Type B pancreatic cell (in vitro differentiated cells): ENCODE data around the gene BAG5. TPM values are rescaled to one million over a fixed set of nuclear protein-coding genes. Genes with fewer than 3 reads are reported as not detected.
A peak's percentile ranks its signal among the peaks of the same experiment; 100 is the strongest.

Experiments
- DNase-seq: peaks from one replicate; pipeline ENCODE4 v3.0.0; 2021; ENCODE audit warnings: mixed read lengths; ENCODE audit not compliant: unreplicated experiment; ENCODE audit errors: extremely low spot score
- H3K27ac Mint-ChIP-seq: 2 replicates; pipeline ENCODE4 v1.8.0; 2021; ENCODE audit warnings: mild to moderate bottlenecking, mixed read lengths
- H3K27me3 Mint-ChIP-seq: 2 replicates; pipeline ENCODE4 v1.8.0; 2021; ENCODE audit warnings: mixed read lengths
- H3K36me3 Mint-ChIP-seq: 2 replicates; pipeline ENCODE4 v1.8.0; 2021; ENCODE audit warnings: mixed read lengths
- H3K4me1 Mint-ChIP-seq: one replicate; pipeline ENCODE4 v1.8.0; 2021; ENCODE audit warnings: mixed read lengths; ENCODE audit not compliant: unreplicated experiment
- H3K4me3 Mint-ChIP-seq: 2 replicates; pipeline ENCODE4 v1.8.0; 2021; ENCODE audit warnings: mild to moderate bottlenecking, mixed read lengths
- H3K9me3 Mint-ChIP-seq: 2 replicates; pipeline ENCODE4 v1.8.0; 2021; ENCODE audit warnings: mixed read lengths
- total RNA-seq: library from RNA; stranded (reverse); gene quantifications from 2 replicates; pipeline ENCODE4 v1.2.1, GENCODE V29; 2021; ENCODE audit warnings: low replicate concordance
- TF ChIP-seq, protein P1 (sequence below): fragments of 200-600 bp; sonication (generic); conservative IDR thresholded peaks from 2 replicates; pipeline ENCODE4 v1.5.0; 2021; ENCODE audit warnings: antibody characterized with exemption, mild to moderate bottlenecking

BAG5 gene
- total RNA-seq, 1 donor from 2014 or later, result 23.3 TPM

DNA sequence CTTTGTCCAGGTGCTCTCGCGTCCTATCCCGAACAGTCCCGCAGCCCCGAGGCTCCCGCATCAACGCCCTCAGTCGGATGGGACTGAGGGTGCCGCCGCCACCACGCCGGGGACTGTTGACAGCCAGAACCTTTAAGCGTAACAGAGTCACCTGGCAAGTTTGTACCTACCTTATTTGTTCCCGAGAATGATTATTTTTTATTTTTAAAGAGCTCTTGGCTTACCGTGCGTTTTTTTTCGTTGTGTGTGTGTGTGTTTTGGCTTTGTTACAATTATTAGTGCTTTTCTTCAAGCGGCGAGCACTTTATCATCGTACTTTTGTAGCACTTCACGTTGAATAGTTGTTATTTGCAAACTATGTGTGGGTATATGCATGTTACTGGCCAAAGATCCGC lies 766 bp upstream of the BAG5 start:
- DNase-seq, result no peak
- Mint-ChIP-seq H3K4me3 (peak overlapping the region; percentile 95), H3K4me1 (peaks cover 29% of the 10 kb centered on the region), H3K27me3 (no peaks in the 10 kb centered on the region), H3K27ac (peak overlapping the region; percentile 90), H3K36me3 (peaks cover 4% of the 10 kb centered on the region), H3K9me3 (no peaks in the 10 kb centered on the region)
- TF ChIP-seq, protein P1, sequence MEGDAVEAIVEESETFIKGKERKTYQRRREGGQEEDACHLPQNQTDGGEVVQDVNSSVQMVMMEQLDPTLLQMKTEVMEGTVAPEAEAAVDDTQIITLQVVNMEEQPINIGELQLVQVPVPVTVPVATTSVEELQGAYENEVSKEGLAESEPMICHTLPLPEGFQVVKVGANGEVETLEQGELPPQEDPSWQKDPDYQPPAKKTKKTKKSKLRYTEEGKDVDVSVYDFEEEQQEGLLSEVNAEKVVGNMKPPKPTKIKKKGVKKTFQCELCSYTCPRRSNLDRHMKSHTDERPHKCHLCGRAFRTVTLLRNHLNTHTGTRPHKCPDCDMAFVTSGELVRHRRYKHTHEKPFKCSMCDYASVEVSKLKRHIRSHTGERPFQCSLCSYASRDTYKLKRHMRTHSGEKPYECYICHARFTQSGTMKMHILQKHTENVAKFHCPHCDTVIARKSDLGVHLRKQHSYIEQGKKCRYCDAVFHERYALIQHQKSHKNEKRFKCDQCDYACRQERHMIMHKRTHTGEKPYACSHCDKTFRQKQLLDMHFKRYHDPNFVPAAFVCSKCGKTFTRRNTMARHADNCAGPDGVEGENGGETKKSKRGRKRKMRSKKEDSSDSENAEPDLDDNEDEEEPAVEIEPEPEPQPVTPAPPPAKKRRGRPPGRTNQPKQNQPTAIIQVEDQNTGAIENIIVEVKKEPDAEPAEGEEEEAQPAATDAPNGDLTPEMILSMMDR, result no peak

DNA sequence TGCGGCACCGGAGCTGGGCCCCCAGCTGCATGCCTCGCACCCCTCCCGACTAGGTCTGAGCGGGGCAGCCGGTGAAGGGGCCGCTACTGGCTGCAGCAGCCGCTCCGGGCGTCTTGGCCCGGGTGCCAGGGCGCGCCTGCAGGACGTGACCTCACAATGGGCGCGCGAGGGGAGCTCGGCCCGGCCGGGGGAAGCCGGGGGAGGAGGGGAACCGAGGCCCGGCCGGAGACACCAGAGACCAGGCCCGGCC lies 353 bp downstream of the BAG5 start:
- Mint-ChIP-seq H3K9me3 (no peaks in the 10 kb centered on the region), H3K36me3 (peaks cover 4% of the 10 kb centered on the region), H3K27ac (peak overlapping the region; percentile 97), H3K4me1 (peaks cover 29% of the 10 kb centered on the region), H3K27me3 (no peaks in the 10 kb centered on the region), H3K4me3 (peak overlapping the region; percentile 98)
- DNase-seq, result no peak
- TF ChIP-seq, protein P1, result no peak

DNA sequence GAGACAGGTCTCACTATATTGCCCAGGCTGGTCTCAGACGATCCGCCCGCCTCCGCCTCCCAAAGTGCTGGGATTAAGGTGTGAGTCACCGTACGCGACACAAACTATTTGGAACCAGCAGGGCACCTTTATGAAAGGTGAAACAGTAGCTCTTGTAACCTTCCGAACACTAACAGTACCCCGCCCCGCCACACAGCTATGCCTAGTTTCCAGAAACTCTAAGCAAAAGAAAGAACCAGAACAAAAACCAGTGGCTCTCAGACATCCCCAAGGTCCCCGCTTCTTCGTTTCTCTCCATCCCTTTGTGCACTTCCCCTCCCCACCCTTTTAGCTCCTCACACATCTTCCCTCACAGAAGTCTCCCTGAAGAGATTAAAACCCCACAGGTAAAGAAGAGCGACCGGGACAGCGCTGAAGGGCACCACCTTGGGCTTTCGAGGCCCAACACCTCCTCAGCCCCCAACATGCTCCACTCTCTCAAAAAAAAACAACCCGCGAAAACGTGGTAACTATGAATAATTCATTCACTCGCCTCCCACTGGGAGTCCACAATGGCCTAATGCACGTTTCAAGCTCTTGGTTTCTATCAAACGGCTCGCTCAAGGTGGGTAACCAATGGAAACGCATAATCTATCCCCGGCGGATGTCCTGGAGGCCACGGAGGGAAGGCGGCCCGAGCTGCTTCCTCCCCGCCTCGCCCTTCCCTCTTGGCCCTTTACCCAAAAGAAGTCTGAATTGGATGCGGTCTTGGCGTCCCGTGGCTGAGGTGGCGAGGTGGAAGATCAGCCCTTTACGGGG lies 877 bp downstream of the BAG5 start:
- no peaks in the 10 kb centered on the region for H3K27me3 Mint-ChIP-seq
- TF ChIP-seq, protein P1, result peak; percentile 19
- no peaks in the 10 kb centered on the region for H3K9me3 Mint-ChIP-seq
- peaks cover 4% of the 10 kb centered on the region for H3K36me3 Mint-ChIP-seq
- H3K4me1 Mint-ChIP-seq, result peaks cover 29% of the 10 kb centered on the region
- peak overlapping the region; percentile 98 for H3K4me3 Mint-ChIP-seq
- peak overlapping the region; percentile 97 for H3K27ac Mint-ChIP-seq
- DNase-seq, result no peak

DNA sequence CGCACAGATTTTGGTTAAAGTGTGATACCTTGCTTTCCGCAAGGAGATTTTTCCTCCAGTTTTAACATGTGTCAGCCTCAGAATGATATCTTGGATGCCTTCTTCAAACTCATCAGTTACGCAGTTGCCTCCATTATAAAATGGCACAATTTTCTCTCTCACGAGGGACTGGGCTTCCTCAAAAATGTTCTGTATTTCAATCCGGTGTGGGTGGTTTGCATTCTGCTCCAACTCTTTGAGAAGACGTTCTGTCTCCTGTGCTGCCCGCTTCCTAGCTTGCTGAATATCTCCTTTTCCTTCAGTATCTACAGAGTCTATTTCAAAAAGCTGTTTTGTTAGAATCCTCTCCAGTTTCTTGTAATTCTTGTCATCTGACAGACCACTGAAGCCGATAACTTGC lies 1.8 kb downstream of the BAG5 start:
- Mint-ChIP-seq H3K4me3 (peak overlapping the region; percentile 98), H3K27me3 (no peaks in the 10 kb centered on the region), H3K27ac (peak overlapping the region; percentile 97), H3K36me3 (peaks cover 4% of the 10 kb centered on the region), H3K4me1 (peaks cover 29% of the 10 kb centered on the region), H3K9me3 (no peaks in the 10 kb centered on the region)
- DNase-seq, result no peak
- TF ChIP-seq, protein P1, result no peak

DNA sequence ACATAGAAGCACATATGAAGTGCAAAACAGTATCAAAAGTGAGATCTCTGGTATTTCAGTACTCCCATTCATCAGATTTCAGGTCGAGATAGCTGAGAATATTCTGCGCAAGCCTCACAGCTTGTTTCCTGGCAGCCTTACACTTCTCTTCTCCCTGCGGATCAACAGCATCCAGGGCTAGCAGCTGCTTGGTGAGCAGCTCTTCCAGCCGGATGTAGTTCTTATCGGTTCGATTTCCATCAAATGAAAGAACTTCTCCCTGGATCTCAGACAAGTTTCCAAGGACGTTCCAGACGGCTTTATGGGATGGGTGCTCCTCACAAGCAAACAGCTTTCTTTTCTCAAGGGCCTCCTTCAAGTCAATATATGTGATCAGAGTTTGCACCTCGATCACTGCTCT lies 2.7 kb downstream of the BAG5 start:
- Mint-ChIP-seq H3K4me3 (peak overlapping the region; percentile 21), H3K27ac (no peak overlapping the region), H3K9me3 (no peaks in the 10 kb centered on the region), H3K27me3 (no peaks in the 10 kb centered on the region), H3K36me3 (peaks cover 4% of the 10 kb centered on the region), H3K4me1 (peaks cover 32% of the 10 kb centered on the region)
- TF ChIP-seq, protein P1, result no peak
- DNase-seq, result no peak
